Upper lobe of left lung (tissue), 6 donors: Measurements from ENCODE around the gene LAMC2. TPM values are rescaled to one million over a fixed set of nuclear protein-coding genes. Genes with fewer than 3 reads are reported as not detected.
A peak's percentile ranks its signal among the peaks of the same experiment; 100 is the strongest.

Experiments
- ATAC-seq, 2 donors: fragments of 200-7000 bp; cut with Tn5 transposase; one replicate each; pipeline ENCODE4 v1.9.1; 2022; ENCODE audit warnings: mild to moderate bottlenecking in 2 of 2, moderate library complexity in 2 of 2; ENCODE audit not compliant: low FRiP score in 2 of 2
- DNase-seq, 2 donors: peaks; one replicate each; pipeline ENCODE4 v3.0.0-alpha.2; 2019 to 2020
- H3K27ac ChIP-seq, 4 donors: fragments of 200-600 bp; sonication (generic); one replicate each; pipeline ENCODE4 v1.5.1; 2016 to 2019
- H3K27me3 ChIP-seq, 4 donors: fragments of 200-600 bp; sonication (generic); one replicate each; pipeline ENCODE4 v1.5.1; 2017 to 2019
- H3K36me3 ChIP-seq, 4 donors: fragments of 200-600 bp; sonication (generic); one replicate each; pipeline ENCODE4 v1.5.1; 2016 to 2019
- H3K4me1 ChIP-seq, 4 donors: fragments of 200-600 bp; sonication (generic); one replicate each; pipeline ENCODE4 v1.5.1; 2018 to 2019
- H3K4me3 ChIP-seq, 4 donors: fragments of 200-600 bp; sonication (generic); one replicate each; pipeline ENCODE4 v1.5.1; 2017 to 2019; ENCODE audit warnings: mild to moderate bottlenecking in 2 of 4, moderate library complexity in 1 of 4
- H3K9me3 ChIP-seq, 4 donors: fragments of 200-600 bp; sonication (generic); one replicate each; pipeline ENCODE4 v1.5.1; 2018 to 2019
- EP300 ChIP-seq, 4 donors: sonication (generic); formaldehyde crosslinking; IDR thresholded peaks; one replicate each; pipeline ENCODE4 v1.5.1; 2017; ENCODE audit warnings: antibody characterized with exemption in 4 of 4, control low read depth in 2 of 4
- POLR2A ChIP-seq, 4 donors: fragments of 450-650 bp; IDR thresholded peaks; one replicate each; pipeline ENCODE4 v1.5.1; 2016 to 2017; ENCODE audit warnings: antibody characterized with exemption in 4 of 4, mild to moderate bottlenecking in 2 of 4
- POLR2AphosphoS5 ChIP-seq, 2 donors: sonication (generic); formaldehyde crosslinking; IDR thresholded peaks; one replicate each; pipeline ENCODE4 v1.5.1; 2017; ENCODE audit warnings: antibody characterized with exemption in 2 of 2
- WGBS, 2 donors: methylation state at CpG; one replicate each; pipeline ENCODE4 v1.1.5; 2017 to 2018; 5-methylcytosine and 5-hydroxymethylcytosine counted together
- total RNA-seq, 6 donors: library from RNA; depleted of rRNA in 4 of 6; stranded (reverse); fragments of >200 nt in 4 of 6; gene quantifications; one replicate each; pipeline versions ENCODE4 v1.1.0 to v1.2.1, GENCODE V29; 2016 to 2021
- TF ChIP-seq, protein P1 (sequence below), 6 experiments: fragments of 450-650 bp in 4 of 6; fragments of 200-600 bp in 2 of 6; sonication (generic) in 2 of 6; IDR thresholded peaks; one replicate each; pipeline ENCODE4 v1.5.1; 2016 to 2019; ENCODE audit warnings: antibody characterized with exemption in 6 of 6
- donor health status: DM: no; HTN: no; CAD: no; lungs with moderate emphysema.
- donor health status: DM: no; HTN: yes; CAD: no; lungs with severe emphysema.

Gene LAMC2
- total RNA-seq, 6 donors from 2014 or later: 10.5 to 74.6 (median 46.1) TPM

DNA sequence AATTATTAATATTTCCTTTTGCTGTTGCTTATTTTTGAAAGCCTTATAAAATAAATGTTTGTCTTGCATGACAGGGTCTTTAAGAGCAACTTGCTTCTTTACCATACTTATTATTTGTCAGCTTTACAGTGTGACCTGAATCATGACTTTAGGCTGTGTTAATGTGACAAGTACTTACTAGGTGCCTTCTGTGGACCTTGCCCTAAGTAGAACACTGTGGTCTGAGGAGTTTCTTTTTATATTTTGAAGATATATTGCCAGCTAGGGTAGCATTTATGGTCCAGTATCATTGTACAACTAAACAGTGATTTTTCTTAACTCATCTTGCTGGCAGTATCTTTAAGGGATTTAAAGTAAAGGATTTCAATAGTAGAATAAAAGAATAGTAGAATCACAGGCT is 45.4 kb upstream of the LAMC2 start:
- Histone ChIP-seq H3K4me1 (peaks cover 0 to 11% (median 8%) of the 10 kb centered on the region in 4 donors), H3K27me3 (no peaks in the 10 kb centered on the region), H3K27ac (no peak overlapping the region), H3K4me3 (no peak overlapping the region), H3K9me3 (no peaks in the 10 kb centered on the region), H3K36me3 (peaks cover 0 to 67% (median 10%) of the 10 kb centered on the region in 4 donors)
- no peak for DNase-seq
- no peak for TF ChIP-seq POLR2AphosphoS5 (IDR thresholded peaks at IDR 0.05)
- TF ChIP-seq EP300 (IDR thresholded peaks at IDR 0.05): no peak
- TF ChIP-seq, protein P1, sequence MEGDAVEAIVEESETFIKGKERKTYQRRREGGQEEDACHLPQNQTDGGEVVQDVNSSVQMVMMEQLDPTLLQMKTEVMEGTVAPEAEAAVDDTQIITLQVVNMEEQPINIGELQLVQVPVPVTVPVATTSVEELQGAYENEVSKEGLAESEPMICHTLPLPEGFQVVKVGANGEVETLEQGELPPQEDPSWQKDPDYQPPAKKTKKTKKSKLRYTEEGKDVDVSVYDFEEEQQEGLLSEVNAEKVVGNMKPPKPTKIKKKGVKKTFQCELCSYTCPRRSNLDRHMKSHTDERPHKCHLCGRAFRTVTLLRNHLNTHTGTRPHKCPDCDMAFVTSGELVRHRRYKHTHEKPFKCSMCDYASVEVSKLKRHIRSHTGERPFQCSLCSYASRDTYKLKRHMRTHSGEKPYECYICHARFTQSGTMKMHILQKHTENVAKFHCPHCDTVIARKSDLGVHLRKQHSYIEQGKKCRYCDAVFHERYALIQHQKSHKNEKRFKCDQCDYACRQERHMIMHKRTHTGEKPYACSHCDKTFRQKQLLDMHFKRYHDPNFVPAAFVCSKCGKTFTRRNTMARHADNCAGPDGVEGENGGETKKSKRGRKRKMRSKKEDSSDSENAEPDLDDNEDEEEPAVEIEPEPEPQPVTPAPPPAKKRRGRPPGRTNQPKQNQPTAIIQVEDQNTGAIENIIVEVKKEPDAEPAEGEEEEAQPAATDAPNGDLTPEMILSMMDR (IDR thresholded peaks at IDR 0.05): no peak
- TF ChIP-seq POLR2A (IDR thresholded peaks at IDR 0.05): no peak
- no peak for ATAC-seq

DNA sequence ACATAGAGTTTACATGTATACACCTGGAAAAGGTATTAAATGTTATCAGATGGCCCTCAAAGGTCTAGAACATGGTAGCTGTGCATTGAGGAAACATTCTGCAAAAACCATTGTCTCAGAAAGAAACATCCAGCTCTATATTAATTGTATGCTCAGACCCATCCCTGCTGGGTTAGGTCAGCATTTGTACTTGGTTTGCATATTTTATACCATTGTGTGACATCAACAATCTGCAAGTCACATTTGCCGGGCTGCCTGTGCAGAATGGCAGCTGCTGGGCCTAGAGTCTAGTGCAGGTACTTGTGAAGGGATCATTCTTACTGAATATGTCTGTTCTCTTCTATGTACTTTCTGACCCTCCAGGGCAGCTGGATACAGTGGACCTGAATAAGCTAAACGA is 43.9 kb upstream of the LAMC2 start:
- peaks cover 0 to 51% (median 8%) of the 10 kb centered on the region in 4 donors for H3K36me3 ChIP-seq
- TF ChIP-seq, protein P1 (IDR thresholded peaks at IDR 0.05): no peak
- TF ChIP-seq POLR2AphosphoS5 (IDR thresholded peaks at IDR 0.05) (no peak), POLR2A (IDR thresholded peaks at IDR 0.05) (no peak), EP300 (IDR thresholded peaks at IDR 0.05) (no peak)
- ATAC-seq: no peak
- no peak for DNase-seq
- H3K4me1 ChIP-seq: peaks cover 0 to 11% (median 8%) of the 10 kb centered on the region in 4 donors
- H3K4me3 ChIP-seq: no peak overlapping the region
- H3K9me3 ChIP-seq: no peaks in the 10 kb centered on the region
- WGBS, 2 donors: 82 to 83% methylated on average over 2 of the region's 2 CpGs
- no peak overlapping the region for H3K27ac ChIP-seq
- no peaks in the 10 kb centered on the region for H3K27me3 ChIP-seq

DNA sequence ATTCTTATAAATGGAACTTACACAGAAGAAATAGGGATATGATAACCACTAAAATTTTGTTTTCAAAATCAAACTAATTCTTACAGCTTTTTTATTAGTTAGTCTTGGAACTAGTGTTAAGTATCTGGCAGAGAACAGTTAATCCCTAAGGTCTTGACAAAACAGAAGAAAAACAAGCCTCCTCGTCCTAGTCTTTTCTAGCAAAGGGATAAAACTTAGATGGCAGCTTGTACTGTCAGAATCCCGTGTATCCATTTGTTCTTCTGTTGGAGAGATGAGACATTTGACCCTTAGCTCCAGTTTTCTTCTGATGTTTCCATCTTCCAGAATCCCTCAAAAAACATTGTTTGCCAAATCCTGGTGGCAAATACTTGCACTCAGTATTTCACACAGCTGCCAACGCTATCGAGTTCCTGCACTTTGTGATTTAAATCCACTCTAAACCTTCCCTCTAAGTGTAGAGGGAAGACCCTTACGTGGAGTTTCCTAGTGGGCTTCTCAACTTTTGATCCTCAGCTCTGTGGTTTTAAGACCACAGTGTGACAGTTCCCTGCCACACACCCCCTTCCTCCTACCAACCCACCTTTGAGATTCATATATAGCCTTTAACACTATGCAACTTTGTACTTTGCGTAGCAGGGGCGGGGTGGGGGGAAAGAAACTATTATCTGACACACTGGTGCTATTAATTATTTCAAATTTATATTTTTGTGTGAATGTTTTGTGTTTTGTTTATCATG is 42.3 kb upstream of the LAMC2 start:
- no peaks in the 10 kb centered on the region for H3K9me3 ChIP-seq
- WGBS, 2 donors: 76 to 88% methylated on average over 7 of the region's 7 CpGs
- H3K27me3 ChIP-seq: no peaks in the 10 kb centered on the region
- no peak overlapping the region for H3K4me3 ChIP-seq
- peaks cover 0 to 38% (median 8%) of the 10 kb centered on the region in 4 donors for H3K36me3 ChIP-seq
- DNase-seq (no peak), ATAC-seq (no peak)
- H3K4me1 ChIP-seq: peaks cover 0 to 10% (median 7%) of the 10 kb centered on the region in 4 donors
- H3K27ac ChIP-seq: no peak overlapping the region
- TF ChIP-seq EP300 (IDR thresholded peaks at IDR 0.05) (no peak), POLR2A (IDR thresholded peaks at IDR 0.05) (no peak), POLR2AphosphoS5 (IDR thresholded peaks at IDR 0.05) (no peak)
- TF ChIP-seq, protein P1 (IDR thresholded peaks at IDR 0.05): no peak

DNA sequence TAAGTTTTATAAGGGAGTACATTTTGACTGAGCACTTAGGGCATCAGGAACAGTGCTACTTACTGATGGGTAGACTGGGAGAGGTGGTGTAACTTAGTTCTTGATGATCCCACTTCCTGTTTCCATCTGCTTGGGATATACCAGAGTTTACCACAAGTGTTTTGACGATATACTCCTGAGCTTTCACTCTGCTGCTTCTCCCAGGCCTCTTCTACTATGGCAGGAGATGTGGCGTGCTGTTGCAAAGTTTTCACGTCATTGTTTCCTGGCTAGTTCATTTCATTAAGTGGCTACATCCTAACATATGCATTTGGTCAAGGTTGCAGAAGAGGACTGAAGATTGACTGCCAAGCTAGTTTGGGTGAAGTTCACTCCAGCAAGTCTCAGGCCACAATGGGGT is 41.3 kb upstream of the LAMC2 start:
- Histone ChIP-seq H3K4me3 (no peak overlapping the region), H3K9me3 (no peaks in the 10 kb centered on the region), H3K4me1 (peaks cover 0 to 1% (median under 1%) of the 10 kb centered on the region in 4 donors), H3K27me3 (no peaks in the 10 kb centered on the region), H3K27ac (no peak overlapping the region), H3K36me3 (peaks cover 0 to 38% (median 8%) of the 10 kb centered on the region in 4 donors)
- no peak for TF ChIP-seq POLR2A (IDR thresholded peaks at IDR 0.05)
- TF ChIP-seq, protein P1 (IDR thresholded peaks at IDR 0.05): no peak
- WGBS, 2 donors: 59 to 66% methylated on average over 3 of the region's 3 CpGs
- DNase-seq (no peak), ATAC-seq (no peak)

DNA sequence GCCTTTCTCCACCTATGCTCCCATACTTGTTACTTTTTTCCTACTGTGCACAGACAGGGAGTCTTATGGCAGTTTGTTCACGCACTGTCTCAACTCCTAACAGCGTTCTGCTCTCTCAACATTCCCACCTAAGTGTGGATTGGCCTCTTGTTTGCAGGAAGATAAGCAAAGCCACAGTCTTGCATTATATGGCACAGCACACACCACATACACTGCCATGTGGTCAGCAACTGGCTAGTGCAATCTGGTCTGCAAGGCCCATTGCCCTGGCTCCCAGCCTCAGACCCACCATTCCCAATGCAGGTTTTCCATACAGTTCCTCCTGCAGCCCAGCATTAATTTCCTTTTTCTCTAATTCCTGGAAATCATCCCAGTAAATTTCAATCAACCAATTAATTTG is 38.3 kb upstream of the LAMC2 start:
- H3K4me3 ChIP-seq: no peak overlapping the region
- no peak for DNase-seq
- peaks cover 0 to 15% (median 2%) of the 10 kb centered on the region in 4 donors for H3K36me3 ChIP-seq
- TF ChIP-seq, protein P1 (IDR thresholded peaks at IDR 0.05): no peak
- TF ChIP-seq POLR2AphosphoS5 (IDR thresholded peaks at IDR 0.05) (no peak), EP300 (IDR thresholded peaks at IDR 0.05) (no peak), POLR2A (IDR thresholded peaks at IDR 0.05) (no peak)
- no peaks in the 10 kb centered on the region for H3K27me3 ChIP-seq
- peak overlapping the region in 1 of 4 donors; percentile 2 for H3K27ac ChIP-seq
- H3K4me1 ChIP-seq: no peaks in the 10 kb centered on the region
- no peaks in the 10 kb centered on the region for H3K9me3 ChIP-seq
- ATAC-seq: peak in 1 of 2 donors; percentile 53
- WGBS, 2 donors: 19 to 84% methylated on average over 2 of the region's 2 CpGs
